CD4-positive, alpha-beta T cell (primary cell): ENCODE data around the gene CYGB. TPM values are rescaled to one million over a fixed set of nuclear protein-coding genes. Genes with fewer than 3 reads are reported as not detected.

Experiments
- ATAC-seq: fragments of 200-7000 bp; cut with Tn5 transposase; one replicate; pipeline ENCODE4 v1.10.0; 2022; ENCODE audit warnings: mild to moderate bottlenecking; ENCODE audit not compliant: poor library complexity
- CTCF ChIA-PET: fragments of 350-600 bp; sonication (Branson Sonifier 250); formaldehyde crosslinking; loops from one replicate; lab custom pipeline; 2021; ENCODE audit warnings: antibody characterized with exemption, inconsistent platforms; lab: Charles Lee
- POLR2A ChIA-PET: fragments of 350-600 bp; sonication (Branson Sonifier 250); formaldehyde crosslinking; loops from one replicate; lab custom pipeline; 2021; ENCODE audit warnings: antibody characterized with exemption, inconsistent platforms; lab: Charles Lee
- DNase-seq, 14 experiments: peaks; one replicate each; pipeline ENCODE4 v3.0.0-alpha.2; 2013 to 2020; ENCODE audit warnings: mixed read lengths in 2 of 14
- H3K27ac ChIP-seq, 2 donors: one replicate each; pipeline versions ENCODE4 v1.5.1 to v1.7.0; 2013; ENCODE audit warnings: low read length in 2 of 2, low read depth in 1 of 2, mild to moderate bottlenecking in 1 of 2
- H3K27me3 ChIP-seq, 2 experiments: 1 replicate in 1 of 2; 2 replicates in 1 of 2; pipeline versions ENCODE4 v1.6.1 to v1.7.0; 2013; ENCODE audit warnings: low read length in 2 of 2, control low read depth in 1 of 2, mild to moderate bottlenecking in 1 of 2, moderate library complexity in 1 of 2; ENCODE audit not compliant: insufficient read depth in 2 of 2, control insufficient read depth in 1 of 2
- H3K36me3 ChIP-seq: one replicate; pipeline ENCODE4 v1.6.1; 2013; ENCODE audit warnings: low read length, control low read depth; ENCODE audit not compliant: insufficient read depth
- H3K4me1 ChIP-seq: one replicate; pipeline ENCODE4 v1.6.1; 2013; ENCODE audit warnings: low read length, control low read depth; ENCODE audit not compliant: insufficient read depth
- H3K4me3 ChIP-seq: one replicate; pipeline ENCODE4 v1.5.1; 2013; ENCODE audit warnings: mild to moderate bottlenecking, low read length, moderate library complexity
- H3K9me3 ChIP-seq, 2 experiments: 1 replicate in 1 of 2; 2 replicates in 1 of 2; pipeline versions ENCODE4 v1.6.1 to v1.7.0; 2013; ENCODE audit warnings: low read length in 2 of 2, mild to moderate bottlenecking in 2 of 2, control low read depth in 1 of 2, moderate library complexity in 1 of 2; ENCODE audit not compliant: control insufficient read depth in 1 of 2, insufficient read depth in 1 of 2
- H3K27ac Mint-ChIP-seq: one replicate; pipeline ENCODE4 v1.8.0; 2020; ENCODE audit warnings: mixed read lengths
- H3K27me3 Mint-ChIP-seq: one replicate; pipeline ENCODE4 v1.8.0; 2021; ENCODE audit warnings: mixed read lengths
- H3K36me3 Mint-ChIP-seq: one replicate; pipeline ENCODE4 v1.8.0; 2021; ENCODE audit warnings: low read depth, mixed read lengths
- H3K4me1 Mint-ChIP-seq: one replicate; pipeline ENCODE4 v1.8.0; 2021; ENCODE audit warnings: low read depth, mixed read lengths
- H3K4me3 Mint-ChIP-seq: one replicate; pipeline ENCODE4 v1.8.0; 2020; ENCODE audit warnings: mild to moderate bottlenecking, mixed read lengths
- H3K9me3 Mint-ChIP-seq: one replicate; pipeline ENCODE4 v1.8.0; 2020; ENCODE audit warnings: mixed read lengths
- CTCF ChIP-seq: fragments of 200-600 bp; IDR thresholded peaks from one replicate; pipeline ENCODE4 v1.8.0; 2022; ENCODE audit warnings: antibody characterized with exemption, mild to moderate bottlenecking
- intact Hi-C, 2 experiments: fragments of 100-400 bp; cut with DNase I in 1 of 2; cut with micrococcal nuclease in 1 of 2; formaldehyde crosslinking; loops; one replicate each; pipeline versions ENCODE4 v1.15.1 to v1.9.0; 2023 to 2025; cut with DNase I, micrococcal nuclease
- total RNA-seq, 174 experiments: library from RNA in 2 of 174; stranded (reverse) in 2 of 174; gene quantifications; one replicate each; pipeline ENCODE4 v1.2.3 and lab custom pipeline; 2021 to 2026

The CYGB gene
- total RNA-seq, 2 experiments from 2014 or later = not detected

- intact Hi-C loops = loop anchor here (1.0 to 5.0 kb wide), 7 partner anchors 40 to 157 kb away; partner anchors contain the start of gene UBE2O (in 1 of the 2)
- H3K27ac Mint-ChIP-seq = peak overlapping the region; percentile 97
- no peaks in the 10 kb centered on the region for H3K9me3 ChIP-seq
- H3K4me1 ChIP-seq = peaks cover 58% of the 10 kb centered on the region
- DNase-seq (peak; percentile 86 to 97 (median 90)), ATAC-seq (peak; percentile 82)
- H3K36me3 Mint-ChIP-seq = peaks cover 46% of the 10 kb centered on the region
- peaks cover 58% of the 10 kb centered on the region for H3K4me1 Mint-ChIP-seq
- H3K27me3 Mint-ChIP-seq = no peaks in the 10 kb centered on the region
- H3K27me3 ChIP-seq = no peaks in the 10 kb centered on the region
- no peaks in the 10 kb centered on the region for H3K9me3 Mint-ChIP-seq
- peak overlapping the region; percentile 93 to 97 for H3K27ac ChIP-seq
- ChIA-PET CTCF (interaction anchor here (0.8 to 2.9 kb wide), 12 partner anchors 10 to 204 kb away, joined by 3 to 21 read pairs (median 4); partner anchors contain the start of genes PRPSAP1 and ST6GALNAC2), POLR2A (interaction anchor here (0.7 to 2.4 kb wide), 28 partner anchors 10 to 1401 kb away, joined by 3 to 17 read pairs (median 4); partner anchors contain the start of genes JMJD6, METTL23, MFSD11 and PRPSAP1)
- H3K4me3 Mint-ChIP-seq = peak overlapping the region; percentile 96
- TF ChIP-seq CTCF = peak; percentile 35
- peak overlapping the region; percentile 95 for H3K4me3 ChIP-seq
- peaks cover 18% of the 10 kb centered on the region for H3K36me3 ChIP-seq
These were observed 20.1 kb upstream of the CYGB start for GRCh38 chr17:76557368-76558197.

- Mint-ChIP-seq H3K4me1 (peaks cover 56% of the 10 kb centered on the region), H3K27me3 (no peaks in the 10 kb centered on the region)
These were observed 19.4 kb upstream of the CYGB start for GRCh38 chr17:76556765-76557367.

More at GRCh38 chr17:76556765-76557367, 19.4 kb upstream of the CYGB start:
- peaks cover 52% of the 10 kb centered on the region for H3K4me1 ChIP-seq
- ATAC-seq (peak; percentile 38), DNase-seq (peak in 8 of 14 experiments; percentile 15 to 91 (median 41))
- no peak for TF ChIP-seq CTCF
- H3K27me3 ChIP-seq = no peaks in the 10 kb centered on the region
- H3K9me3 ChIP-seq = no peaks in the 10 kb centered on the region
- Mint-ChIP-seq H3K4me3 (peak overlapping the region; percentile 96), H3K36me3 (peaks cover 42% of the 10 kb centered on the region), H3K27ac (peak overlapping the region; percentile 97), H3K9me3 (no peaks in the 10 kb centered on the region)
- peak overlapping the region; percentile 95 for H3K4me3 ChIP-seq
- intact Hi-C loops = loop anchor here (2.0 to 5.0 kb wide), 4 partner anchors 40 to 158 kb away; partner anchors contain the start of gene UBE2O (in 1 of the 2)
- peak overlapping the region; percentile 93 to 97 for H3K27ac ChIP-seq
- POLR2A ChIA-PET = interaction anchor here (0.7 to 2.4 kb wide), 24 partner anchors 10 to 1401 kb away, joined by 3 to 17 read pairs (median 4); partner anchors contain the start of genes JMJD6, METTL23, MFSD11 and PRPSAP1
- CTCF ChIA-PET = interaction anchor here (1.2 to 2.9 kb wide), 8 partner anchors 11 to 195 kb away, joined by 3 to 21 read pairs (median 7); partner anchors contain the start of gene ST6GALNAC2
- H3K36me3 ChIP-seq = peaks cover 12% of the 10 kb centered on the region
